NB4 (cell line): Measurements from ENCODE around the gene TSPAN15.

ENCODE experiments used
- MYC ChIP-seq: IDR thresholded peaks from 2 replicates; pipeline ENCODE4 v1.6.1; 2011; ENCODE audit warnings: low read depth, low read length
- POLR2A ChIP-seq: IDR thresholded peaks from 2 replicates; pipeline ENCODE4 v1.6.1; 2011; ENCODE audit warnings: mild to moderate bottlenecking; ENCODE audit not compliant: insufficient read length; ENCODE audit errors: extremely low read depth
- TF ChIP-seq, protein P1 (sequence below): IDR thresholded peaks from 2 replicates; pipeline ENCODE4 v1.6.1; 2011; ENCODE audit warnings: low read depth, low read length
- TF ChIP-seq, protein P2 (sequence below): IDR thresholded peaks from one replicate; pipeline ENCODE4 v1.5.1; 2012; ENCODE audit warnings: low read depth, low read length

DNA sequence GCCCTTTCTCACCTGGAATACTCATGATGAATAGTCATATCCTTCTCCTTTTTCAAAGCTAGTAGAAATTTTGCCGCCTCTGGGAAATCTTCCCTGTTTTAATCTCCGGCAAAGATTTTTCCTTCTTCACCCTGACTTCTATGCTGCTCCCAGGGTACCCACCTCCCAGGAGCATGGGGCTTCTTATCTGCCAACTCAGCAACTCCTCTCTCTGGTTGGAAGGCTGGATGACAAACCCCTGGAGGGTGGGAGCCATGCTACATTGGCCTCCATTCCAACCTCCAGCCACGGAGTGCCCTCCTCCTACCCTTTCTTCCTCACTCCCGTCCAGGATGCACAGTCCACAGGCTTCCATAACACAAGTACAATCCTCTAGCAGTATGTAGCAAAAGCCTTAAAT lies 102.1 kb downstream of the TSPAN15 start:
- TF ChIP-seq, protein P1, sequence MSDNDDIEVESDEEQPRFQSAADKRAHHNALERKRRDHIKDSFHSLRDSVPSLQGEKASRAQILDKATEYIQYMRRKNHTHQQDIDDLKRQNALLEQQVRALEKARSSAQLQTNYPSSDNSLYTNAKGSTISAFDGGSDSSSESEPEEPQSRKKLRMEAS: no peak
- TF ChIP-seq, protein P2, sequence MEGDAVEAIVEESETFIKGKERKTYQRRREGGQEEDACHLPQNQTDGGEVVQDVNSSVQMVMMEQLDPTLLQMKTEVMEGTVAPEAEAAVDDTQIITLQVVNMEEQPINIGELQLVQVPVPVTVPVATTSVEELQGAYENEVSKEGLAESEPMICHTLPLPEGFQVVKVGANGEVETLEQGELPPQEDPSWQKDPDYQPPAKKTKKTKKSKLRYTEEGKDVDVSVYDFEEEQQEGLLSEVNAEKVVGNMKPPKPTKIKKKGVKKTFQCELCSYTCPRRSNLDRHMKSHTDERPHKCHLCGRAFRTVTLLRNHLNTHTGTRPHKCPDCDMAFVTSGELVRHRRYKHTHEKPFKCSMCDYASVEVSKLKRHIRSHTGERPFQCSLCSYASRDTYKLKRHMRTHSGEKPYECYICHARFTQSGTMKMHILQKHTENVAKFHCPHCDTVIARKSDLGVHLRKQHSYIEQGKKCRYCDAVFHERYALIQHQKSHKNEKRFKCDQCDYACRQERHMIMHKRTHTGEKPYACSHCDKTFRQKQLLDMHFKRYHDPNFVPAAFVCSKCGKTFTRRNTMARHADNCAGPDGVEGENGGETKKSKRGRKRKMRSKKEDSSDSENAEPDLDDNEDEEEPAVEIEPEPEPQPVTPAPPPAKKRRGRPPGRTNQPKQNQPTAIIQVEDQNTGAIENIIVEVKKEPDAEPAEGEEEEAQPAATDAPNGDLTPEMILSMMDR: no peak
- no peak for TF ChIP-seq POLR2A
- no peak for TF ChIP-seq MYC
